Breast epithelium (tissue), 3 donors: ENCODE measurements around the gene KYAT1.

Experiments
- CTCF ChIP-seq, 3 donors: fragments of 450-650 bp; IDR thresholded peaks; one replicate each; pipeline ENCODE4 v1.5.1; 2016 to 2017; ENCODE audit warnings: antibody characterized with exemption in 3 of 3, mild to moderate bottlenecking in 3 of 3, moderate library complexity in 3 of 3
- POLR2A ChIP-seq: fragments of 450-650 bp; IDR thresholded peaks from one replicate; pipeline ENCODE4 v1.6.1; 2016; ENCODE audit warnings: antibody characterized with exemption, mild to moderate bottlenecking, moderate library complexity
- POLR2AphosphoS5 ChIP-seq, 3 donors: sonication (generic); formaldehyde crosslinking; IDR thresholded peaks; one replicate each; pipeline ENCODE4 v1.6.1; 2017; ENCODE audit warnings: antibody characterized with exemption in 3 of 3

- TF ChIP-seq CTCF (IDR thresholded peaks at IDR 0.05): no peak
- no peak for TF ChIP-seq POLR2AphosphoS5 (IDR thresholded peaks at IDR 0.05)
- TF ChIP-seq POLR2A: no peak
Measured at GRCh38 chr9:128885376-128885775, 3.6 kb upstream of the KYAT1 start.
